ENCODE measurements around the gene PDK1. TPM values are rescaled to one million over a fixed set of nuclear protein-coding genes. Genes with fewer than 3 reads are reported as not detected.

The PDK1 gene
- total RNA-seq, 1 experiment from 2014 or later = 74.7 TPM

DNA sequence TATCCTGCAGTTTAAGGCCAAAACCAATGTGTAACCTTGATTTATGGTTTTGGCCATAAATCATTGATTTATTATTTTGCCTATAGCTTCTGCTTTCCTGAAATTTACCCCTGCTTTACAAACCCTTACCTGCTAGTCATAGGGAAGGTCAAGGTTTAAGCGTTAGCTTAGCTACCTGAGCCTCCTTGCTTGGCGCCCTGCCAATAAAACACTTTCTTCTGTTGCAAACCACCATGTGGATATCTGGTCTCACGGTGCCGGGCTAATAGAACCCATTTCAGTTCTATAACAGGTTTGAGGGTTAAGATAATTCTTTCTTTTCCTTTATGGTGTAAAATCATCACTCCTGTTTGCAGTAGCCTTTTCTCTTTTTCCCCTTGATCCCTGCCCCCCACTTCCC lies 72.2 kb downstream of the PDK1 start:
- no peak overlapping the region for H2BK120ac ChIP-seq (ENCODE audit: low read depth, low read length, poor library complexity, severe bottlenecking)
- no peaks in the 10 kb centered on the region for H3K27me3 ChIP-seq (ENCODE audit: insufficient read depth, low read length)
- H3K14ac ChIP-seq (ENCODE audit: insufficient read depth, low read length) = no peak overlapping the region
- no peak for DNase-seq
- no peaks in the 10 kb centered on the region for H4K20me1 ChIP-seq (ENCODE audit: control insufficient read depth, insufficient read depth, insufficient read length)
- no peak overlapping the region for H2AFZ ChIP-seq (ENCODE audit: low read length)
- no peak overlapping the region for H4K91ac ChIP-seq (ENCODE audit: insufficient read length, low read depth, low read length)
- Mint-ChIP-seq H3K4me1 (peaks cover 0 to 5% of the 10 kb centered on the region in 2 experiments; a peak in 2 of 4 replicates), H3K4me3 (no peak overlapping the region), H3K27me3 (ENCODE audit: low read depth) (no peaks in the 10 kb centered on the region; the same call in 1 of the 2 replicates), H3K36me3 (ENCODE audit: insufficient read depth in 1 of 3, low read depth in 3 of 3) (peaks cover 20 to 30% (median 22%) of the 10 kb centered on the region in 3 experiments), H3K27ac (no peak overlapping the region), H3K9me3 (peaks cover 22 to 23% of the 10 kb centered on the region in 2 experiments)
- no peak overlapping the region for H3K4me2 ChIP-seq (ENCODE audit: insufficient read depth, insufficient read length, low read length)
- no peak overlapping the region for H3K27ac ChIP-seq (ENCODE audit: insufficient read length, low read depth, low read length)
- TF ChIP-seq, protein P1, sequence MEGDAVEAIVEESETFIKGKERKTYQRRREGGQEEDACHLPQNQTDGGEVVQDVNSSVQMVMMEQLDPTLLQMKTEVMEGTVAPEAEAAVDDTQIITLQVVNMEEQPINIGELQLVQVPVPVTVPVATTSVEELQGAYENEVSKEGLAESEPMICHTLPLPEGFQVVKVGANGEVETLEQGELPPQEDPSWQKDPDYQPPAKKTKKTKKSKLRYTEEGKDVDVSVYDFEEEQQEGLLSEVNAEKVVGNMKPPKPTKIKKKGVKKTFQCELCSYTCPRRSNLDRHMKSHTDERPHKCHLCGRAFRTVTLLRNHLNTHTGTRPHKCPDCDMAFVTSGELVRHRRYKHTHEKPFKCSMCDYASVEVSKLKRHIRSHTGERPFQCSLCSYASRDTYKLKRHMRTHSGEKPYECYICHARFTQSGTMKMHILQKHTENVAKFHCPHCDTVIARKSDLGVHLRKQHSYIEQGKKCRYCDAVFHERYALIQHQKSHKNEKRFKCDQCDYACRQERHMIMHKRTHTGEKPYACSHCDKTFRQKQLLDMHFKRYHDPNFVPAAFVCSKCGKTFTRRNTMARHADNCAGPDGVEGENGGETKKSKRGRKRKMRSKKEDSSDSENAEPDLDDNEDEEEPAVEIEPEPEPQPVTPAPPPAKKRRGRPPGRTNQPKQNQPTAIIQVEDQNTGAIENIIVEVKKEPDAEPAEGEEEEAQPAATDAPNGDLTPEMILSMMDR (conservative IDR thresholded peaks at IDR 0.05) = no peak
- H2AK5ac ChIP-seq (ENCODE audit: insufficient read length, low read length) = no peak overlapping the region
- H3T11ph ChIP-seq (ENCODE audit: low read length) = no peak overlapping the region
- no peak overlapping the region for H4K5ac ChIP-seq (ENCODE audit: insufficient read length, low read depth, low read length)
- no peaks in the 10 kb centered on the region for H3K79me2 ChIP-seq (ENCODE audit: insufficient read depth, low read length)
- no CpG with 5 or more reads among the region's 4 CpGs for WGBS (ENCODE audit: extremely low coverage, insufficient read length, low lambda C conversion rate)
- no peak overlapping the region for H4K8ac ChIP-seq (replicated peaks; ENCODE audit: insufficient read length, low read depth, low read length)
- H3K4me1 ChIP-seq (ENCODE audit: insufficient read depth, low read length) = no peaks in the 10 kb centered on the region
- H2BK5ac ChIP-seq (ENCODE audit: insufficient read length, low read length) = no peak overlapping the region
- no peak overlapping the region for H3K4ac ChIP-seq (ENCODE audit: low read depth, low read length)
- H3K79me1 ChIP-seq (ENCODE audit: insufficient read depth, low read depth, low read length, poor library complexity, severe bottlenecking) = no peaks in the 10 kb centered on the region
- H3K56ac ChIP-seq (ENCODE audit: insufficient read length, low read depth, low read length) = no peak overlapping the region
- no peak overlapping the region for H2BK20ac ChIP-seq (ENCODE audit: low read depth, low read length, poor library complexity, severe bottlenecking)
- H3K23me2 ChIP-seq (ENCODE audit: insufficient read length, low read depth, low read length, poor library complexity, severe bottlenecking) = no peaks in the 10 kb centered on the region
- no peak overlapping the region for H2BK15ac ChIP-seq (ENCODE audit: low read depth, low read length)
- no peak overlapping the region for H2BK12ac ChIP-seq (ENCODE audit: insufficient read length, low read depth, low read length)
- no peak overlapping the region for H3K9ac ChIP-seq (ENCODE audit: extremely low read depth, insufficient read length, low read length)
- peaks cover 8% of the 10 kb centered on the region for H3K9me3 ChIP-seq (ENCODE audit: control insufficient read depth, low read depth, low read length)
- no peak overlapping the region for H3K23ac ChIP-seq (ENCODE audit: insufficient read length, low read depth, low read length)
- no peak overlapping the region for H3K18ac ChIP-seq (ENCODE audit: insufficient read length, low read depth, low read length)
